ENCODE results near the gene MICALL1.

DNA sequence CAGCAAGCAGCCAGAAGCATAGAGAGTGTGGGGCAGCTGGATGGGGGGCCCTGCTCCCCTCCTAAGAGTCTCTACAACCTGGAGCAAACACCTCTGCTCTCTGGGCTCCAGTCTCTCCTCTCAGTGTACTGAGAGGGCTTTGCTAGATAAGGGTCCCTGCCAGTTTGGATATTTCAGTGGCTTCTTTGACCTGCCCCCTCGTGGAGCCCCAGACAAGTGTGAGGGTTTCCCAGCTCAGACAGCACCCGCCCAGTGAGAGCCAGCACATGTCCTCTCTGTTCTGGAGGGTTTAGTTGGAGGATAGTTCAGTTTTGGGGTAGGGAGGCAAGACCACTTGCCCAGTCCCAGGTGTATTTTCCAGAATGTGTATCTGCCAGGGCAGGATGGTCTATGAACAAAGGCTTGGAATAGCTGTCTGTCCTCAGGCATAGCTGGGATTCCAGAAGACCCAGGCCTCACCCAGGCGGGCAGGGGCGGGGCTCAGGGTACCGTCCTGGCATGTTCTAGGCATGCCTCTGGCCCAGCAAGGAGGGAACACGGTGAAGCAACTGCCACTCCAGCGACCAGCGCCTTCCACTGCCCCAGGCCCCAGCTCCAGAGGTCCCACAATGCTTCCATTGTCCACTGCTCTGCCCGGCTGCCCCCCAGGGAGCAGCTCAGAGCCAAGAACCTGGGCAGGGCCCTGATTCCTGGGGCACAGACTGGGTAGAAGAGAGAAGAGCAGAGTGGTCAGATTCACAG, 7.5 kb upstream of the MICALL1 start:
- TF ChIP-seq, protein P1, sequence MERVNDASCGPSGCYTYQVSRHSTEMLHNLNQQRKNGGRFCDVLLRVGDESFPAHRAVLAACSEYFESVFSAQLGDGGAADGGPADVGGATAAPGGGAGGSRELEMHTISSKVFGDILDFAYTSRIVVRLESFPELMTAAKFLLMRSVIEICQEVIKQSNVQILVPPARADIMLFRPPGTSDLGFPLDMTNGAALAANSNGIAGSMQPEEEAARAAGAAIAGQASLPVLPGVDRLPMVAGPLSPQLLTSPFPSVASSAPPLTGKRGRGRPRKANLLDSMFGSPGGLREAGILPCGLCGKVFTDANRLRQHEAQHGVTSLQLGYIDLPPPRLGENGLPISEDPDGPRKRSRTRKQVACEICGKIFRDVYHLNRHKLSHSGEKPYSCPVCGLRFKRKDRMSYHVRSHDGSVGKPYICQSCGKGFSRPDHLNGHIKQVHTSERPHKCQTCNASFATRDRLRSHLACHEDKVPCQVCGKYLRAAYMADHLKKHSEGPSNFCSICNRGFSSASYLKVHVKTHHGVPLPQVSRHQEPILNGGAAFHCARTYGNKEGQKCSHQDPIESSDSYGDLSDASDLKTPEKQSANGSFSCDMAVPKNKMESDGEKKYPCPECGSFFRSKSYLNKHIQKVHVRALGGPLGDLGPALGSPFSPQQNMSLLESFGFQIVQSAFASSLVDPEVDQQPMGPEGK (CRISPR knock-in tag; IDR thresholded peaks at IDR 0.05; ENCODE audit: borderline replicate concordance), result no peak
- TF ChIP-seq, protein P2, sequence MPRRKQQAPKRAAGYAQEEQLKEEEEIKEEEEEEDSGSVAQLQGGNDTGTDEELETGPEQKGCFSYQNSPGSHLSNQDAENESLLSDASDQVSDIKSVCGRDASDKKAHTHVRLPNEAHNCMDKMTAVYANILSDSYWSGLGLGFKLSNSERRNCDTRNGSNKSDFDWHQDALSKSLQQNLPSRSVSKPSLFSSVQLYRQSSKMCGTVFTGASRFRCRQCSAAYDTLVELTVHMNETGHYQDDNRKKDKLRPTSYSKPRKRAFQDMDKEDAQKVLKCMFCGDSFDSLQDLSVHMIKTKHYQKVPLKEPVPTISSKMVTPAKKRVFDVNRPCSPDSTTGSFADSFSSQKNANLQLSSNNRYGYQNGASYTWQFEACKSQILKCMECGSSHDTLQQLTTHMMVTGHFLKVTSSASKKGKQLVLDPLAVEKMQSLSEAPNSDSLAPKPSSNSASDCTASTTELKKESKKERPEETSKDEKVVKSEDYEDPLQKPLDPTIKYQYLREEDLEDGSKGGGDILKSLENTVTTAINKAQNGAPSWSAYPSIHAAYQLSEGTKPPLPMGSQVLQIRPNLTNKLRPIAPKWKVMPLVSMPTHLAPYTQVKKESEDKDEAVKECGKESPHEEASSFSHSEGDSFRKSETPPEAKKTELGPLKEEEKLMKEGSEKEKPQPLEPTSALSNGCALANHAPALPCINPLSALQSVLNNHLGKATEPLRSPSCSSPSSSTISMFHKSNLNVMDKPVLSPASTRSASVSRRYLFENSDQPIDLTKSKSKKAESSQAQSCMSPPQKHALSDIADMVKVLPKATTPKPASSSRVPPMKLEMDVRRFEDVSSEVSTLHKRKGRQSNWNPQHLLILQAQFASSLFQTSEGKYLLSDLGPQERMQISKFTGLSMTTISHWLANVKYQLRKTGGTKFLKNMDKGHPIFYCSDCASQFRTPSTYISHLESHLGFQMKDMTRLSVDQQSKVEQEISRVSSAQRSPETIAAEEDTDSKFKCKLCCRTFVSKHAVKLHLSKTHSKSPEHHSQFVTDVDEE (CRISPR knock-in tag; IDR thresholded peaks at IDR 0.05), result no peak
- no peak for TF ChIP-seq ZNF8 (CRISPR knock-in tag; IDR thresholded peaks at IDR 0.05)
- TF ChIP-seq TOX (CRISPR knock-in tag; IDR thresholded peaks at IDR 0.05; ENCODE audit: borderline replicate concordance), result no peak
- TF ChIP-seq RARB (CRISPR knock-in tag; IDR thresholded peaks at IDR 0.05), result no peak
- TF ChIP-seq ZFP3 (CRISPR knock-in tag; IDR thresholded peaks at IDR 0.05), result no peak
- no peak for TF ChIP-seq GLIS3 (CRISPR knock-in tag; IDR thresholded peaks at IDR 0.05)
- no peak for TF ChIP-seq ZFP30 (CRISPR knock-in tag; IDR thresholded peaks at IDR 0.05)
- no peak for TF ChIP-seq BACH2 (CRISPR knock-in tag; IDR thresholded peaks at IDR 0.05; ENCODE audit: borderline replicate concordance)
- TF ChIP-seq PPARA (CRISPR knock-in tag; IDR thresholded peaks at IDR 0.05; ENCODE audit: borderline replicate concordance), result no peak
- TF ChIP-seq SNAI2 (CRISPR knock-in tag; IDR thresholded peaks at IDR 0.05), result no peak
- no peak for TF ChIP-seq ESRRG (CRISPR knock-in tag; IDR thresholded peaks at IDR 0.05)
- no peak for TF ChIP-seq ZC3H10 (CRISPR knock-in tag; IDR thresholded peaks at IDR 0.05)
- no peak for TF ChIP-seq ISL1 (CRISPR knock-in tag; IDR thresholded peaks at IDR 0.05)

Measured in SK-N-SH treated with all-trans-retinoic acid at 6 μM for 48 hours (cell line).